Gastrocnemius medialis (tissue), 4 donors: ENCODE data around the gene OPCML. TPM values are rescaled to one million over a fixed set of nuclear protein-coding genes. Genes with fewer than 3 reads are reported as not detected.

ENCODE experiments used
- ATAC-seq, 2 donors: fragments of 150-250 bp; one replicate each; pipeline ENCODE4 v1.9.1; 2016
- DNase-seq, 2 donors: peaks; one replicate each; pipeline ENCODE4 v3.0.0-alpha.2; 2019
- H3K27ac ChIP-seq, 4 donors: fragments of 200-600 bp; sonication (generic); 1 replicate in 1 of 4; 2 replicates in 3 of 4; pipeline ENCODE4 v1.5.1; 2016 to 2018; ENCODE audit warnings: mild to moderate bottlenecking in 2 of 4, moderate library complexity in 1 of 4
- H3K27me3 ChIP-seq, 3 donors: fragments of 200-600 bp; sonication (generic) in 2 of 3; 1 replicate in 1 of 3; 2 replicates in 2 of 3; pipeline versions ENCODE4 v1.5.1 to v1.6.0; 2016 to 2019; ENCODE audit warnings: mild to moderate bottlenecking in 1 of 3, moderate library complexity in 1 of 3
- H3K36me3 ChIP-seq, 2 donors: fragments of 200-600 bp; sonication (generic) in 1 of 2; one replicate each; pipeline ENCODE4 v1.5.1; 2017 to 2018
- H3K4me1 ChIP-seq, 2 donors: fragments of 200-600 bp; sonication (generic) in 1 of 2; one replicate each; pipeline ENCODE4 v1.5.1; 2016 to 2017; ENCODE audit warnings: mild to moderate bottlenecking in 2 of 2
- H3K4me3 ChIP-seq, 4 donors: fragments of 200-600 bp; sonication (generic) in 3 of 4; 1 replicate in 1 of 4; 2 replicates in 3 of 4; pipeline ENCODE4 v1.5.1; 2016 to 2019; ENCODE audit warnings: mild to moderate bottlenecking in 2 of 4
- H3K9me3 ChIP-seq, 3 donors: fragments of 200-600 bp; sonication (generic) in 2 of 3; 1 replicate in 1 of 3; 2 replicates in 2 of 3; pipeline ENCODE4 v1.5.1; 2016 to 2019
- POLR2A ChIP-seq, 2 donors: fragments of 450-650 bp; IDR thresholded peaks; one replicate each; pipeline ENCODE4 v1.6.1; 2017; ENCODE audit warnings: antibody characterized with exemption in 2 of 2, mild to moderate bottlenecking in 2 of 2, moderate library complexity in 2 of 2
- in situ Hi-C, 4 donors: fragments of 200-750 bp; cut with MboI; loops; one replicate each; pipeline versions ENCODE4 v1.15.0 to v1.8.0; 2017; ENCODE audit warnings: low sequenced_read_pairs in 4 of 4
- intact Hi-C: fragments of 100-400 bp; cut with DNase I; formaldehyde crosslinking; loops from one replicate; pipeline ENCODE4 v1.15.1; 2023; ENCODE audit warnings: low total_unique reads
- total RNA-seq, 4 donors: library from RNA; depleted of rRNA; stranded (reverse); fragments of >200 nt; gene quantifications; one replicate each; pipeline versions ENCODE4 v1.1.0 to v1.2.3, GENCODE V29; 2016
- TF ChIP-seq, protein P1 (sequence below), 5 experiments: fragments of 450-650 bp in 3 of 5; fragments of 200-600 bp in 2 of 5; sonication (generic) in 2 of 5; IDR thresholded peaks in 4 of 5; conservative IDR thresholded peaks in 1 of 5; 1 replicate in 4 of 5; 2 replicates in 1 of 5; pipeline ENCODE4 v1.5.1; 2016 to 2019; ENCODE audit warnings: antibody characterized with exemption in 5 of 5, mild to moderate bottlenecking in 3 of 5, moderate library complexity in 3 of 5

OPCML gene
- total RNA-seq, 4 donors from 2014 or later: not detected

GRCh38 chr11:133034929-133035328, 497.4 kb downstream of the OPCML start:
- no peak overlapping the region for H3K27ac ChIP-seq
- intact Hi-C loops: no loop called here
- no peak for TF ChIP-seq POLR2A (IDR thresholded peaks at IDR 0.05)
- TF ChIP-seq, protein P1, sequence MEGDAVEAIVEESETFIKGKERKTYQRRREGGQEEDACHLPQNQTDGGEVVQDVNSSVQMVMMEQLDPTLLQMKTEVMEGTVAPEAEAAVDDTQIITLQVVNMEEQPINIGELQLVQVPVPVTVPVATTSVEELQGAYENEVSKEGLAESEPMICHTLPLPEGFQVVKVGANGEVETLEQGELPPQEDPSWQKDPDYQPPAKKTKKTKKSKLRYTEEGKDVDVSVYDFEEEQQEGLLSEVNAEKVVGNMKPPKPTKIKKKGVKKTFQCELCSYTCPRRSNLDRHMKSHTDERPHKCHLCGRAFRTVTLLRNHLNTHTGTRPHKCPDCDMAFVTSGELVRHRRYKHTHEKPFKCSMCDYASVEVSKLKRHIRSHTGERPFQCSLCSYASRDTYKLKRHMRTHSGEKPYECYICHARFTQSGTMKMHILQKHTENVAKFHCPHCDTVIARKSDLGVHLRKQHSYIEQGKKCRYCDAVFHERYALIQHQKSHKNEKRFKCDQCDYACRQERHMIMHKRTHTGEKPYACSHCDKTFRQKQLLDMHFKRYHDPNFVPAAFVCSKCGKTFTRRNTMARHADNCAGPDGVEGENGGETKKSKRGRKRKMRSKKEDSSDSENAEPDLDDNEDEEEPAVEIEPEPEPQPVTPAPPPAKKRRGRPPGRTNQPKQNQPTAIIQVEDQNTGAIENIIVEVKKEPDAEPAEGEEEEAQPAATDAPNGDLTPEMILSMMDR (IDR thresholded peaks at IDR 0.05 in 4 of 5, conservative IDR thresholded peaks at IDR 0.05 in 1 of 5): no peak
- H3K36me3 ChIP-seq: no peaks in the 10 kb centered on the region
- DNase-seq: no peak
- no peak for ATAC-seq
- H3K9me3 ChIP-seq: no peaks in the 10 kb centered on the region
- H3K27me3 ChIP-seq: no peaks in the 10 kb centered on the region
- in situ Hi-C loops: no loop called here
- H3K4me3 ChIP-seq: no peak overlapping the region
- no peaks in the 10 kb centered on the region for H3K4me1 ChIP-seq

DNA sequence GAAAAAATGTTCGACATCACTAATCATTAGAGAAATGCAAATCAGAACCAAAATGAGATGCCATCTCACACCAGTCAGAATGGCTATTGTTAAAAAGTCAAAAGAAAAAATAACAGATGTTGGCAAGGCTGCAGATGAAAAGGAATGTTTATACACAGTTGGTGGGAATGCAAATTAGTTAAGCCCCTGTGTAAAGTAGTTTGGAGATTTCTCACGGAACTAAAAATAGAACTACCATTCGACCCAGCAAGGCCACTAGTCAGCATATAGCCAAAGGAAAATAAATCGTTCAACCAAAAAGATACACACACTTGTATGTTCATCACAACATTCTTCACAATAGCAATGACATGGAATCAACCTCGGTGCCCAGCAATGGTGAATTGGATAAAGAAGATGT, 503.2 kb downstream of the OPCML start:
- H3K4me1 ChIP-seq: no peaks in the 10 kb centered on the region
- no peak overlapping the region for H3K4me3 ChIP-seq
- H3K36me3 ChIP-seq: no peaks in the 10 kb centered on the region
- peaks cover 0 to 5% (median 3%) of the 10 kb centered on the region in 3 donors for H3K27me3 ChIP-seq
- intact Hi-C loops (no loop called here), in situ Hi-C loops (no loop called here)
- TF ChIP-seq, protein P1 (IDR thresholded peaks at IDR 0.05 in 4 of 5, conservative IDR thresholded peaks at IDR 0.05 in 1 of 5): no peak
- TF ChIP-seq POLR2A (IDR thresholded peaks at IDR 0.05): no peak
- no peak for DNase-seq
- no peak overlapping the region for H3K27ac ChIP-seq
- H3K9me3 ChIP-seq: no peaks in the 10 kb centered on the region
- no peak for ATAC-seq

DNA sequence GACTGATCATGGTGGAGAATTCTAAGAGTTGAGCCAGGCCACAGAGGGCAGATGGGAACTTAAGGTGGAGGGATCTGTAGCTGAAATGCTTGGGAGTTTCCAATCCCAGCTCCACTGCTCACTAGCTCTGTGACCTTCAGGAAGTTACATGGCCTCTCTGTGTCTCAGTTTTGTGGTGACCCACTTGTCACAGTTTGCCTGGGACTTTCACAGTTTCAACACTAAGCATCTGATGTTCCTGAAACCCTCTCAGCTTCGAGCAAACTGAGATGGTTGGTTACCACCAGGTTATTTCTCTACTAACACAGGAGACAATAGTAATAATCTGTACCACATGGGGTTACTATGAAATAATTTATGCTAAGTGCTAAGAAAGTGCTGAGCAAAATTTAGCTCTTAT, 505.3 kb downstream of the OPCML start:
- H3K27me3 ChIP-seq: peaks cover 0 to 5% (median 3%) of the 10 kb centered on the region in 3 donors
- intact Hi-C loops: no loop called here
- no peaks in the 10 kb centered on the region for H3K9me3 ChIP-seq
- in situ Hi-C loops: no loop called here
- H3K27ac ChIP-seq: no peak overlapping the region
- no peaks in the 10 kb centered on the region for H3K36me3 ChIP-seq
- no peaks in the 10 kb centered on the region for H3K4me1 ChIP-seq
- TF ChIP-seq, protein P1 (IDR thresholded peaks at IDR 0.05 in 4 of 5, conservative IDR thresholded peaks at IDR 0.05 in 1 of 5): no peak
- no peak for TF ChIP-seq POLR2A (IDR thresholded peaks at IDR 0.05)
- no peak for DNase-seq
- H3K4me3 ChIP-seq: no peak overlapping the region
- no peak for ATAC-seq

GRCh38 chr11:133024301-133024700, 508.0 kb downstream of the OPCML start:
- Histone ChIP-seq H3K4me3 (no peak overlapping the region), H3K4me1 (no peaks in the 10 kb centered on the region), H3K27me3 (peaks cover 0 to 3% (median 2%) of the 10 kb centered on the region in 3 donors), H3K36me3 (no peaks in the 10 kb centered on the region), H3K27ac (no peak overlapping the region), H3K9me3 (no peaks in the 10 kb centered on the region)
- TF ChIP-seq, protein P1 (IDR thresholded peaks at IDR 0.05 in 4 of 5, conservative IDR thresholded peaks at IDR 0.05 in 1 of 5): no peak
- TF ChIP-seq POLR2A (IDR thresholded peaks at IDR 0.05): no peak
- intact Hi-C loops: no loop called here
- DNase-seq (no peak), ATAC-seq (no peak)
- in situ Hi-C loops: no loop called here

DNA sequence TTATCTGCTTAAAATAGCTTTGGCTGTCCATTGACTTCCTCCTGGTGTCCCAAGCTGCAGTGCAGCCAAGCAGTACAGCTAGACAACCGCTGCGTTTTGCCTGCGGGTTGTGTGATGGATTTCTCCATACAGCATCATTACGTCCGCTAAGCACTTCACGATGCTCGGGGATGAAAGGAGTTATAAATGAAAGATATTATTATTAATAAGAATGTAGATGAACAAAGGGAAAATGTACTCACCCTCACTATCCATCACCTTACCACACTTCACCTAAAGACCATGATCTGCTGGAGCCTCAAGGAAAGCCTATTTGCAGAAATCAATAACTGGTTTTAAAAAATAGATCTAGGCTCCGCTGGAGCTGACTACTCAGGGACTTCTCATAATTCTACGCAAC, 509.1 kb downstream of the OPCML start:
- no peak overlapping the region for H3K4me3 ChIP-seq
- no peaks in the 10 kb centered on the region for H3K36me3 ChIP-seq
- intact Hi-C loops: no loop called here
- TF ChIP-seq, protein P1 (IDR thresholded peaks at IDR 0.05 in 4 of 5, conservative IDR thresholded peaks at IDR 0.05 in 1 of 5): no peak
- no peak for TF ChIP-seq POLR2A (IDR thresholded peaks at IDR 0.05)
- H3K27me3 ChIP-seq: peaks cover 0 to 3% (median 0%) of the 10 kb centered on the region in 3 donors
- in situ Hi-C loops: no loop called here
- no peak overlapping the region for H3K27ac ChIP-seq
- H3K9me3 ChIP-seq: no peaks in the 10 kb centered on the region
- no peak for DNase-seq
- ATAC-seq: no peak
- no peaks in the 10 kb centered on the region for H3K4me1 ChIP-seq
